PC-9 (cell line): ENCODE results near the gene DNAH6. TPM values are rescaled to one million over a fixed set of nuclear protein-coding genes. Genes with fewer than 3 reads are reported as not detected.

Source experiments
- BruUV-seq: library from RNA; stranded (reverse); fragments of 400-500 nt; replicated peaks from 2 replicates; lab custom pipeline; 2021; lab: Mats Ljungman, UMichigan
- CTCF ChIA-PET: fragments of 300-600 bp; sonication (Branson Sonifier 250); formaldehyde crosslinking; loops from one replicate; lab custom pipeline; 2022; ENCODE audit warnings: antibody characterized with exemption; lab: Charles Lee
- POLR2A ChIA-PET: fragments of 300-600 bp; sonication (Branson Sonifier 250); formaldehyde crosslinking; loops from one replicate; lab custom pipeline; 2022; ENCODE audit warnings: antibody characterized with exemption; ENCODE audit not compliant: unreplicated experiment; lab: Charles Lee
- DNase-seq, 2 experiments: peaks; one replicate each; pipeline versions ENCODE4 v3.0.0 to v3.0.0-alpha.2; 2015 to 2022; ENCODE audit warnings: mixed read lengths in 1 of 2
- H2AFZ ChIP-seq: fragments of 200-600 bp; sonication (generic); 2 replicates; pipeline ENCODE4 v1.8.1; 2017; ENCODE audit warnings: antibody characterized with exemption
- H3F3A ChIP-seq: fragments of 200-600 bp; sonication (generic); 2 replicates; pipeline ENCODE4 v1.8.1; 2017; ENCODE audit warnings: antibody characterized with exemption, mild to moderate bottlenecking, low read depth; ENCODE audit not compliant: insufficient read depth
- H3K27ac ChIP-seq: fragments of 200-600 bp; sonication (generic); 2 replicates; pipeline ENCODE4 v1.6.1; 2016; ENCODE audit warnings: mixed run types
- H3K27me3 ChIP-seq: fragments of 200-600 bp; sonication (generic); 2 replicates; pipeline ENCODE4 v1.6.1; 2016; ENCODE audit warnings: low read depth, mixed run types; ENCODE audit not compliant: insufficient read depth
- H3K36me3 ChIP-seq: fragments of 200-600 bp; sonication (generic); 2 replicates; pipeline ENCODE4 v1.6.1; 2016; ENCODE audit warnings: low read depth, mixed run types
- H3K4me1 ChIP-seq: fragments of 200-600 bp; sonication (generic); replicated peaks from 2 replicates; pipeline ENCODE4 v1.6.1; 2016; ENCODE audit warnings: mixed run types; ENCODE audit not compliant: insufficient read depth
- H3K4me2 ChIP-seq: fragments of 200-600 bp; sonication (generic); 2 replicates; pipeline ENCODE4 v1.6.1; 2017; ENCODE audit warnings: mixed run types
- H3K4me3 ChIP-seq: fragments of 200-600 bp; sonication (generic); 2 replicates; pipeline ENCODE4 v1.6.1; 2016; ENCODE audit warnings: mixed run types
- H3K79me2 ChIP-seq: fragments of 200-600 bp; sonication (generic); 2 replicates; pipeline ENCODE4 v1.6.1; 2017; ENCODE audit warnings: low read depth, mixed run types
- H3K9me2 ChIP-seq: fragments of 200-600 bp; sonication (generic); 2 replicates; pipeline ENCODE4 v1.8.1; 2017; ENCODE audit warnings: mild to moderate bottlenecking; ENCODE audit not compliant: insufficient read depth
- H3K9me3 ChIP-seq: fragments of 200-600 bp; sonication (generic); 2 replicates; pipeline ENCODE4 v1.8.1; 2016; ENCODE audit warnings: low read depth; ENCODE audit not compliant: insufficient read depth
- H4K20me1 ChIP-seq: fragments of 200-600 bp; sonication (generic); 2 replicates; pipeline ENCODE4 v1.8.1; 2017; ENCODE audit not compliant: insufficient read depth
- EZH2 ChIP-seq: fragments of 200-600 bp; sonication (generic); IDR thresholded peaks from 2 replicates; pipeline ENCODE4 v1.8.0; 2017; ENCODE audit warnings: antibody characterized with exemption, low read depth
- intact Hi-C: fragments of 100-400 bp; cut with micrococcal nuclease; formaldehyde crosslinking; loops from one replicate; pipeline ENCODE4 v1.10.0; 2022; ENCODE audit not compliant: unreplicated experiment
- total RNA-seq: library from RNA; stranded (reverse); gene quantifications from 2 replicates; pipeline ENCODE4 v1.2.3, GENCODE V29; 2021
- TF ChIP-seq, protein P1 (sequence below): fragments of 200-600 bp; sonication (generic); conservative IDR thresholded peaks from 2 replicates; pipeline ENCODE4 v1.6.1; 2017; ENCODE audit warnings: mixed run types, antibody characterized with exemption, mild to moderate bottlenecking, moderate library complexity

DNAH6 gene
- total RNA-seq, 1 experiment from 2014 or later: not detected

DNA sequence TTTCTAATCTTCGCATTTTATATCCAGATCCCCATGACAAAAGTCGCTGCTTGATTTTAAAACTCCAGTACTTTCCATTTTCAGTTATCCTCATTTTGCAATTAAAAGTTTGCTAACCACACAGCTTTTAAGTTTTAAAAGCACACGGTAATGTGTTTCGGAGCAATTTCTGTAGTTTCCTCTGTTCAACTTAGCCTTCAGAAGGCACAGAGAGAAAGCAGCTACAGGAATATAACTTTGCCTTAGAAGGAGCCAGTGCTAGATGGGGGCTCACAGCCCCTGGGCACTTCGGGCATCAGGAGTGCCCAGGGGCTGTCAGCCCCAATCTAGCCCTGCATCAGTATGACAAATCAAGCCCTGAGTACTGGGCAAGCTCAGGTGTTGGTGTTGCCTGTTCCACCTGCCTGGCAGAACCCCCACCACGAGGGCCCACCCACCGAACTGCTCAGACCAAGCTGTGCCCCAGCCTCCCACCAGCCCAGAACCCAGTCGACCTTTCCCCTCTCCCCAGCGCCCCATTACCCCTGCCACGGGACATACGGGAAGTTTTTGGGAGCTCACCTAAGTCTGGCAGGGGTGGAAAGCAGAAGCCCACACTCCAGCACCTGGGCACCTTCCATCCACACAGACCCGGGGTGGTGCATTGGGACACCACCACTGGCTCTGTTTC is 317.3 kb downstream of the DNAH6 start:
- H3K27me3 ChIP-seq: peaks cover 14% of the 10 kb centered on the region; the same call in 1 of the 2 replicates
- H3K9me3 ChIP-seq: no peaks in the 10 kb centered on the region
- no peak overlapping the region for H2AFZ ChIP-seq
- no peaks in the 10 kb centered on the region for H3F3A ChIP-seq
- no peaks in the 10 kb centered on the region for H3K9me2 ChIP-seq
- H3K4me3 ChIP-seq: no peak overlapping the region
- no peak for TF ChIP-seq EZH2
- TF ChIP-seq, protein P1, sequence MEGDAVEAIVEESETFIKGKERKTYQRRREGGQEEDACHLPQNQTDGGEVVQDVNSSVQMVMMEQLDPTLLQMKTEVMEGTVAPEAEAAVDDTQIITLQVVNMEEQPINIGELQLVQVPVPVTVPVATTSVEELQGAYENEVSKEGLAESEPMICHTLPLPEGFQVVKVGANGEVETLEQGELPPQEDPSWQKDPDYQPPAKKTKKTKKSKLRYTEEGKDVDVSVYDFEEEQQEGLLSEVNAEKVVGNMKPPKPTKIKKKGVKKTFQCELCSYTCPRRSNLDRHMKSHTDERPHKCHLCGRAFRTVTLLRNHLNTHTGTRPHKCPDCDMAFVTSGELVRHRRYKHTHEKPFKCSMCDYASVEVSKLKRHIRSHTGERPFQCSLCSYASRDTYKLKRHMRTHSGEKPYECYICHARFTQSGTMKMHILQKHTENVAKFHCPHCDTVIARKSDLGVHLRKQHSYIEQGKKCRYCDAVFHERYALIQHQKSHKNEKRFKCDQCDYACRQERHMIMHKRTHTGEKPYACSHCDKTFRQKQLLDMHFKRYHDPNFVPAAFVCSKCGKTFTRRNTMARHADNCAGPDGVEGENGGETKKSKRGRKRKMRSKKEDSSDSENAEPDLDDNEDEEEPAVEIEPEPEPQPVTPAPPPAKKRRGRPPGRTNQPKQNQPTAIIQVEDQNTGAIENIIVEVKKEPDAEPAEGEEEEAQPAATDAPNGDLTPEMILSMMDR: no peak
- H4K20me1 ChIP-seq: no peaks in the 10 kb centered on the region
- H3K27ac ChIP-seq: no peak overlapping the region
- H3K79me2 ChIP-seq: no peaks in the 10 kb centered on the region
- H3K4me1 ChIP-seq: no peaks in the 10 kb centered on the region
- no peak for DNase-seq
- no peaks in the 10 kb centered on the region for H3K36me3 ChIP-seq
- BruUV-seq: no TSS peak
- ChIA-PET CTCF (no interaction called here), POLR2A (no interaction called here)
- intact Hi-C loops: no loop called here
- H3K4me2 ChIP-seq: no peak overlapping the region

DNA sequence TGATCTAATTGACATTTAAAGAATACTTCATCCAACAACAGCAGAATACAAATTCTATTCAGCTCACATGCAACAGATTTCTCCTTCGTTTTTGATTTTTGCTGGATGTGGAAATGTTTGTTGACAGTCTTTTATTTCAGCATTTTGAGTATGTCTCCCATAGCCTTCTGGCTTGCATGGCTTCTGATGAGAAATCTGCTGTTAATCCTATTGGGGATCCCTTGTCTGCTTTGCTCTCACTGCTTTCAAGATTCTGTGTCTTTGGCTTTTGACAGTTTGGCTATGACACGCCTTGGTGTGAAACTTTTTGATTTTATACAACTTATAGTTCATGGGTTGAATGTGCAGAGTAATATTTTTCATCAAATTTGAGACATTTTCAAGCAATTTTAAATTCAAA is 319.9 kb downstream of the DNAH6 start:
- Histone ChIP-seq H3K4me3 (no peak overlapping the region), H3K4me1 (no peaks in the 10 kb centered on the region), H3K9me3 (no peaks in the 10 kb centered on the region), H2AFZ (no peak overlapping the region), H3K79me2 (no peaks in the 10 kb centered on the region), H3K4me2 (no peak overlapping the region), H3K9me2 (no peaks in the 10 kb centered on the region), H3K27ac (no peak overlapping the region), H3F3A (no peaks in the 10 kb centered on the region), H3K27me3 (peaks cover 14% of the 10 kb centered on the region; the same call in 1 of the 2 replicates), H3K36me3 (no peaks in the 10 kb centered on the region), H4K20me1 (no peaks in the 10 kb centered on the region)
- no peak for DNase-seq
- TF ChIP-seq, protein P1: no peak
- TF ChIP-seq EZH2: no peak
- intact Hi-C loops: no loop called here
- ChIA-PET POLR2A (no interaction called here), CTCF (no interaction called here)
- no TSS peak for BruUV-seq

DNA sequence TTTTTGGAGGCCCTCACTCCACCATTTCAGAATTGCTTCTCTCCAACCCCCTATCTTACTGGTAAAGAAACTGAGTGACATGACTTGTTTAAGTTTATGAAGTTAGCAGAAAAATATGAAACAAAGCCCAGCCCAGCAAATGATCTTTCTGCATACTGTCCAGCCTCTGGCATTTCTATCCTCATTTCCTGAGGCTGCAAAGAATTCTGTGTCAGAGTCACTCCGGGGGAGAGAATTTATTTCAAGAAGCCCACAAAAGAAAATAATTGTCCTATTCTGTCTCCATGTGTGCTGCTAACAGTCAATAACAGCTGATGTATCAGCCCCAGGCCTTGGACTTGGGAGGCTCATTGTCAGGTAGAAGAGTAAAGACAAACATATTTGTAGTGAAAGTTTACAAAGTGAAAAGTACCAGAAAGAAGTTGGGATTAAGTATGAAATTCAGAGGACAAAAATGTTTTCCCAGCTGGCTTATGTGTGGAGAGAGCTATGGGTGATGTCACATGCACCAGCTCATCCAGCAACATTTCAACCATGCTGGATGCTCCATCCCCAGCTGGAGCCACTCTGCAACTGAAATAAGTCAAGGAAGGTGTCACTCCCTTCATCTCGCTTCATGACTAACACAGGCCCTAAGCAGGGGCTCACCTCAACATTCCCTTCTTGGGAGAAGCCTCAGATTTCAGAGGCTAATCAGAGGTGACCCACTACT is 322.3 kb downstream of the DNAH6 start:
- ChIA-PET CTCF (no interaction called here), POLR2A (no interaction called here)
- H2AFZ ChIP-seq: no peak overlapping the region

More for the DNA sequence above, 322.3 kb downstream of the DNAH6 start:
- intact Hi-C loops: no loop called here
- Histone ChIP-seq H3K9me3 (no peaks in the 10 kb centered on the region), H3K4me2 (no peak overlapping the region), H3K27me3 (peaks cover 6% of the 10 kb centered on the region; the same call in 1 of the 2 replicates), H3K36me3 (no peaks in the 10 kb centered on the region), H3K4me3 (no peak overlapping the region), H3F3A (no peaks in the 10 kb centered on the region), H4K20me1 (no peaks in the 10 kb centered on the region), H3K79me2 (no peaks in the 10 kb centered on the region), H3K9me2 (no peaks in the 10 kb centered on the region), H3K4me1 (no peaks in the 10 kb centered on the region), H3K27ac (no peak overlapping the region)
- no TSS peak for BruUV-seq
- TF ChIP-seq EZH2: no peak
- TF ChIP-seq, protein P1: no peak
- no peak for DNase-seq
